Left lung (tissue), 10 donors: ENCODE data around the gene GAK. TPM values are rescaled to one million over a fixed set of nuclear protein-coding genes. Genes with fewer than 3 reads are reported as not detected.

Experiments used
- ATAC-seq: fragments of 200-7000 bp; cut with Tn5 transposase; one replicate; pipeline ENCODE4 v1.9.1; 2020; ENCODE audit warnings: moderate library complexity
- DNase-seq, 4 donors: peaks; one replicate each; pipeline ENCODE4 v3.0.0-alpha.2; 2013 to 2020
- H3K27ac ChIP-seq, 2 donors: fragments of 200-600 bp; sonication (generic) in 1 of 2; one replicate each; pipeline versions ENCODE4 v1.5.0 to v1.8.0; 2020 to 2021
- H3K27me3 ChIP-seq, 2 donors: fragments of 200-600 bp; sonication (generic) in 1 of 2; one replicate each; pipeline versions ENCODE4 v1.5.0 to v1.8.0; 2020 to 2021
- H3K36me3 ChIP-seq, 2 donors: fragments of 200-600 bp; sonication (generic) in 1 of 2; one replicate each; pipeline versions ENCODE4 v1.5.0 to v1.8.0; 2020 to 2021
- H3K4me1 ChIP-seq, 2 donors: fragments of 200-600 bp; one replicate each; pipeline ENCODE4 v1.8.0; 2021
- H3K4me3 ChIP-seq, 2 donors: fragments of 200-600 bp; sonication (generic) in 1 of 2; one replicate each; pipeline versions ENCODE4 v1.5.0 to v1.8.0; 2020 to 2021; ENCODE audit warnings: mild to moderate bottlenecking in 1 of 2
- H3K9me3 ChIP-seq, 2 donors: fragments of 200-600 bp; sonication (generic) in 1 of 2; one replicate each; pipeline versions ENCODE4 v1.5.0 to v1.8.0; 2020 to 2021
- intact Hi-C, 2 donors: fragments of 100-400 bp; cut with DNase I; formaldehyde crosslinking; loops; one replicate each; pipeline versions ENCODE4 v1.11.2 to v1.14.2; 2022
- polyA plus RNA-seq, 6 donors: library from polyadenylated mRNA; unstranded; fragments of 120-200 nt; gene quantifications; one replicate each; pipeline ENCODE4 v1.2.1, GENCODE V29; 2013; ENCODE audit not compliant: insufficient read length in 6 of 6
- total RNA-seq, 2 donors: library from RNA; stranded (reverse); fragmentation: NEBNext Ultra II Directional; extraction: Animal tissue kit (Norgen Biotek cat#: 25700); gene quantifications; one replicate each; pipeline ENCODE4 v1.2.1, GENCODE V29; 2021
- TF ChIP-seq, protein P1 (sequence below), 2 donors: fragments of 200-600 bp; sonication (generic) in 1 of 2; IDR thresholded peaks; one replicate each; pipeline versions ENCODE4 v1.5.0 to v1.8.0; 2021; ENCODE audit warnings: antibody characterized with exemption in 2 of 2
- donor health status: DM: no; HTN: yes; CAD: no.
- donor health status: DM: no; HTN: no; CAD: no.

The GAK gene
- total and polyA plus RNA-seq, 8 donors = 42.7 to 121 (median 50.3) TPM

DNA sequence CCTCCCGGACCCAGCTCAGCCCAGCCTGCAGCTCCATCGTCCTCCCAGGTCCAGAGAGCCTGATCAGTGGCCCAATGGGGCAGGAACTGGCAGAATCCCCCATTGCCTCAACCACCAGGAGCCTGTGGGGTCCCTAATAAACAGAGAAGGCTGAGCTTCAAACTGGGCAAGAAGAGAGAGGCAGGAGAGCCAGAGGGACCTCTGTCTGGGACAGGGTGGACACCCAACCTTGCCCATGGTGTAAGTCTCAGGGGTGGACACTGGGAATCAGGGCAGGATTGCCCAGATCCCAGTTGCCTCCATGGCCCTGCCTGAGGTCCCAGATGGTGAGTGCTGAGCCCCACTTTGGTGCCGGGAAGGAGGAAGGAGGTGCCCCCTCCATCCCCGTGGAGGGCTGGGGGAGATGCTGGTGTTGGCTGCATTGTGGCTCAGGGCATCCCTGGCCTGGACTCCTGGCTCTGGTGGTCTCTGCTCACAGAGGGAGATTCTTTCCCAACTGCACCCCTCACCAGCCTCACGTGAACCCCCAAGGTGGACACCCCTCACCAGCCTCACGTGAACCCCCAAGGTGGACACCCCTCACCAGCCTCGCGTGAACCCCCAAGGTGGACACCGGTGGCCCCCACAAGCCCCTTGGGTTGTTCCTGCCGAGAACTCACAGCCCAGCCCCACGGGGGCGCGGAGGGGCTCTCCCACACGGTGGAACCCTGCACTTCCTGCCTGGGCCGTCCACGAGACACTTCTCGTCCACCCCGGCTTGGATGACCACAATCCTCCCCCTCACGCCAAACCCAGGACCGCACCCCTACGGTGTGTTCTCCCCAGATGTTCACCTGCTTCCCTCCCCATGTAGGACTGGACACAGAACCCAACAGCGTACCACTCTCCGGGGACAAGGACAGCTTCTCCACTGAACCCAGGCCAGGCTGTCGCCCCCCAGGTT is 111.6 kb downstream of the GAK start:
- Histone ChIP-seq H3K9me3 (no peaks in the 10 kb centered on the region), H3K36me3 (no peaks in the 10 kb centered on the region), H3K27ac (no peak overlapping the region), H3K4me1 (peaks cover 0 to 4% of the 10 kb centered on the region in 2 donors), H3K4me3 (no peak overlapping the region), H3K27me3 (peaks cover 29 to 98% of the 10 kb centered on the region in 2 donors)
- no peak for ATAC-seq
- DNase-seq = no peak
- intact Hi-C loops = no loop called here
- TF ChIP-seq, protein P1, sequence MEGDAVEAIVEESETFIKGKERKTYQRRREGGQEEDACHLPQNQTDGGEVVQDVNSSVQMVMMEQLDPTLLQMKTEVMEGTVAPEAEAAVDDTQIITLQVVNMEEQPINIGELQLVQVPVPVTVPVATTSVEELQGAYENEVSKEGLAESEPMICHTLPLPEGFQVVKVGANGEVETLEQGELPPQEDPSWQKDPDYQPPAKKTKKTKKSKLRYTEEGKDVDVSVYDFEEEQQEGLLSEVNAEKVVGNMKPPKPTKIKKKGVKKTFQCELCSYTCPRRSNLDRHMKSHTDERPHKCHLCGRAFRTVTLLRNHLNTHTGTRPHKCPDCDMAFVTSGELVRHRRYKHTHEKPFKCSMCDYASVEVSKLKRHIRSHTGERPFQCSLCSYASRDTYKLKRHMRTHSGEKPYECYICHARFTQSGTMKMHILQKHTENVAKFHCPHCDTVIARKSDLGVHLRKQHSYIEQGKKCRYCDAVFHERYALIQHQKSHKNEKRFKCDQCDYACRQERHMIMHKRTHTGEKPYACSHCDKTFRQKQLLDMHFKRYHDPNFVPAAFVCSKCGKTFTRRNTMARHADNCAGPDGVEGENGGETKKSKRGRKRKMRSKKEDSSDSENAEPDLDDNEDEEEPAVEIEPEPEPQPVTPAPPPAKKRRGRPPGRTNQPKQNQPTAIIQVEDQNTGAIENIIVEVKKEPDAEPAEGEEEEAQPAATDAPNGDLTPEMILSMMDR (IDR thresholded peaks at IDR 0.05) = no peak

DNA sequence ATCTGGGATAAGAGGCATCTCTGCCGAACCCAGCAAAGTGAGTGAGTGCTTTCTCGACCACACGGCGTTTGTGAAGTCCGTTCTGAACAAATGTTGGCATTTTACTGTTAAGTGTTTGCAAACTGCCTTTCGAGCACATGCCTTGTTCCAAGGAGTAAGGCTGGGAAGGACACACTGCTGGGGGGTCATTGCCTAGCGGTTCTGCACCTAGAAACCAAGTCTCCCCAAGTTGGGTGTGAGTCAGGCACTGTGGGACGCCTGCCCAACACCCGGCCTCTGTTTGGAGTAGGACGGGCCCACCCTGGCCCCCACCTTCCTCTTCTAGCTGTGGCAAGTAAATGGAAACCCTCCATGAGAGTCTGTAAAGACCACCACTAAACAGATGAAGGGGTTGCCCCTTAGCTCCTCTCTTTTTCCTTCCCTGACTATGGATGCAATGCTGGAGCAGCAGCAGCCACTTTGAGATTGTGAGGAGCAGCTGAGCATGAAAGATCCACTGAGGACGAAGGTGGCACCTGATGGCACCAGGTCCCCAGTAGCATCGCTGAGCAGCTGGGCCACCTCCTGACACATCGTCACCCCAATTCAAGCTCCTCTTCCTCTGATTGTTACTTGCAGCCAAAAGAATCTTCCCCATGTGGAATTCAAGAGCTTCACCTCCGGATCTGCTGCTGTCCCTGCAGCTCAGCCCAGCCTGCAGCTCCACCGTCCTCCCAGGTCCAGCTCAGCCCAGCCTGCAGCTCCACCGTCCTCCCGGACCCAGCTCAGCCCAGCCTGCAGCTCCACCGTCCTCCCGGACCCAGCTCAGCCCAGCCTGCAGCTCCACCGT is 112.5 kb downstream of the GAK start:
- Histone ChIP-seq H3K9me3 (no peaks in the 10 kb centered on the region), H3K4me1 (no peaks in the 10 kb centered on the region), H3K27ac (no peak overlapping the region), H3K36me3 (no peaks in the 10 kb centered on the region), H3K27me3 (peaks cover 21 to 98% of the 10 kb centered on the region in 2 donors), H3K4me3 (no peak overlapping the region)
- DNase-seq (no peak), ATAC-seq (no peak)
- intact Hi-C loops = no loop called here
- TF ChIP-seq, protein P1 (IDR thresholded peaks at IDR 0.05) = no peak

DNA sequence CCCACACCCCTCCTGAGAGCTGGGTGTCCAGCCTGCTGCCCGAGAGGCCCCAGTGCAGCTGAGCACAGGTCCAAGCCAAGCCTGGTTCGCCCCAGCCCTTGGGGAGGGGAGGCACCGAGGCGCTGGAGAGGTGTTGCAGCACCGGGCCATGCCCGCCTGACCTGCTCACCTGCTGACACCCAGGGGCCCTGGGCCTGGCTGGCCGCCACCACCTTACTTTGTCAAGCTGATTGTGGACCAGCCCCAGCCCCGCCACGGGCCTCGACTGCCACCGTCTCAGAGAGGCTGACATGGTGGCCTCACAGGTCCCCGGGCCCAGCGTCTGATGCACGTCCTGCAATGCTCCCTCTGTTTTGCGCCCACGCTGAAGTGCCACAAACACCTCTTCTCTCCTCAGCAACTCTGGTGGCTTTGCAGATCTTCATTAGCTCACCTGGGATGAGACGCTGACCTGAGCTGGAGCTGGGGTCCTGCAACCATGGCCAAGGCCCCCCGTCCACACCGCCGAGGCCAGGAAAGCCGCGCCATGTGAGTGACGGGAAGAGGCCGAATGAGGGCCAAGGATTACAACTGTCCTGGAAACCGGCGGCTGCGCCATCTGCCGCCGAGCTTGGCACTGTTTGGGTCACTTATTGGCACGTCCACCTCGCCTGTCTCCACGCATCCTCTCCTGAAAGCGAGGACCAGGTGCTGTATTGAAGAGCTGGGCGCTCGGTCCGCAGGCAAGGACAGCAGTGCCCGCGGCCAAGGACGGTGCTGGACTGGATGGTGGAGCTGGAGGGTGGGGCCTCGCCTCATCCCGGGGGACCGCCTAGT is 113.8 kb downstream of the GAK start:
- H3K27me3 ChIP-seq = peaks cover 8 to 98% of the 10 kb centered on the region in 2 donors
- no peaks in the 10 kb centered on the region for H3K4me1 ChIP-seq
- H3K9me3 ChIP-seq = no peaks in the 10 kb centered on the region
- ATAC-seq (no peak), DNase-seq (peak in 2 of 4 donors; percentile 21 to 81)
- H3K27ac ChIP-seq = no peak overlapping the region
- TF ChIP-seq, protein P1 (IDR thresholded peaks at IDR 0.05) = no peak
- H3K36me3 ChIP-seq = no peaks in the 10 kb centered on the region
- no peak overlapping the region for H3K4me3 ChIP-seq
- intact Hi-C loops = no loop called here

DNA sequence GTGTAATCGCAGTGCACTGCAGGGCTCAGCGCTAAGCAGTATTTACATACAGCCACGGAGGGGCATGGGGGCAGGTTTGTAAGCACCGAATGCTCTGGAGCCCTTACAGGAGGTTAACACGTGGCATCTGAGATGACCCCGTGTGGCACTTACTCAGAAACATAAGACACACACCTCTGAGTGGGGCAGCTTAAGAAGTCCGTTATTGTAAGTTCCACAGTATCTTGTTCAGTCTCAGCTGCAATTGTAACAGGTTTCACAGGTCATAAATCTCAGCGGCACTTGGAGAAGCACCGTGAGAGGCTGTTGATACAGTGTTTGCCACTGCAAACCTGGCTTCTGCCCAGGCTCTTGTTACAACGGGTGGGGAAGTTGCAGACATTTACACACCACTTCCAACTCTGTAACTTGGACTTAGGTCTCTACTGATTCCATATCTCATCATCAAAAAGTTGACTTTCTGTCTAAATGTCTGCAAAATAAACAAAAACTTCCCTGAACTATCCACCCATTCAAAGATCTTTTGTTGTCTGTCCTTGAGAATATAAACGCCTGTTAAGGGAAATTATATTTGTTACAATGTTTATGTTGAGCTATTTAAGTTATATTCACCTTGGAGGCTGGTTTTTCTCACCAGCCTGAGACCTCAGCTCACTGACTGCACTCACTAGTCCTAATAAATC is 116.5 kb downstream of the GAK start:
- intact Hi-C loops = no loop called here
- ATAC-seq (peak; percentile 90), DNase-seq (peak in 3 of 4 donors; percentile 14 to 64 (median 63))
- TF ChIP-seq, protein P1 (IDR thresholded peaks at IDR 0.05) = no peak
- Histone ChIP-seq H3K4me3 (no peak overlapping the region), H3K27me3 (peaks cover 0 to 98% of the 10 kb centered on the region in 2 donors), H3K36me3 (no peaks in the 10 kb centered on the region), H3K27ac (no peak overlapping the region), H3K9me3 (no peaks in the 10 kb centered on the region), H3K4me1 (no peaks in the 10 kb centered on the region)
